HEK293 (cell line): ENCODE results near the gene TFEC.
"Not testable (repeated sequence)": the region's sequence is repeated elsewhere in the genome, so short reads cannot be mapped to it uniquely, and the experiment has no call there.

ENCODE experiments used
- CTCF ChIA-PET: fragments of 350-600 bp; formaldehyde crosslinking; extraction: SDS; loops from one replicate; lab custom pipeline; 2021; ENCODE audit warnings: antibody characterized with exemption; lab: Yijun Ruan, JAX
- POLR2A ChIA-PET: fragments of 300-600 bp; formaldehyde crosslinking; extraction: SDS; loops from one replicate; lab custom pipeline; 2020; ENCODE audit warnings: antibody characterized with exemption, inconsistent platforms; lab: Yijun Ruan, JAX
- H3K27ac ChIP-seq: fragments of 200-500 bp; sonication (Bioruptor generic); 2 replicates; pipeline ENCODE4 v1.5.1; 2014; ENCODE audit warnings: low read depth, low read length, control low read depth, inconsistent platforms; ENCODE audit errors: extremely low read depth
- H3K36me3 ChIP-seq, 2 experiments: fragments of 200-500 bp in 1 of 2; sonication (Bioruptor generic) in 1 of 2; 1 replicate in 1 of 2; 2 replicates in 1 of 2; pipeline ENCODE4 v1.5.1; 2014 to 2017; ENCODE audit warnings: inconsistent platforms in 2 of 2, low read length in 2 of 2; ENCODE audit not compliant: control insufficient read depth in 2 of 2, insufficient read depth in 1 of 2
- H3K4me1 ChIP-seq: fragments of 200-500 bp; sonication (Bioruptor generic); 2 replicates; pipeline ENCODE4 v1.5.1; 2014; ENCODE audit warnings: mild to moderate bottlenecking, low read length, inconsistent platforms; ENCODE audit not compliant: control insufficient read depth, insufficient read depth
- H3K4me3 ChIP-seq: 2 replicates; pipeline ENCODE4 v1.5.1; 2011; ENCODE audit warnings: low read depth, mild to moderate bottlenecking, control low read depth, low read length, moderate library complexity
- H3K9me3 ChIP-seq: fragments of 200-500 bp; sonication (Bioruptor generic); 2 replicates; pipeline ENCODE4 v1.5.1; 2014; ENCODE audit warnings: low read depth, low read length, inconsistent platforms; ENCODE audit not compliant: control insufficient read depth, insufficient read depth
- ATF2 ChIP-seq: fragments of 450-650 bp; formaldehyde crosslinking; IDR thresholded peaks from 2 replicates; pipeline ENCODE4 v1.5.1; 2016; ENCODE audit warnings: missing biosample characterization, missing genetic modification characterization, low read depth
- GLI4 ChIP-seq: fragments of 450-650 bp; formaldehyde crosslinking; IDR thresholded peaks from 2 replicates; pipeline ENCODE4 v1.5.1; 2016; ENCODE audit warnings: missing biosample characterization, missing genetic modification characterization
- HOXD13 ChIP-seq: sonication (generic); formaldehyde crosslinking; IDR thresholded peaks from 2 replicates; pipeline ENCODE4 v1.8.0; 2022; ENCODE audit warnings: missing genetic modification reagents, borderline replicate concordance
- KLF10 ChIP-seq: fragments of 450-650 bp; IDR thresholded peaks from 2 replicates; pipeline ENCODE4 v1.5.1; 2018; ENCODE audit warnings: missing biosample characterization, mild to moderate bottlenecking, missing genetic modification characterization
- KLF9 ChIP-seq: fragments of 450-650 bp; formaldehyde crosslinking; IDR thresholded peaks from 2 replicates; pipeline ENCODE4 v1.5.1; 2016; ENCODE audit warnings: missing biosample characterization, missing genetic modification characterization, low read depth
- PATZ1 ChIP-seq: fragments of 450-650 bp; formaldehyde crosslinking; IDR thresholded peaks from 2 replicates; pipeline ENCODE4 v1.5.1; 2016; ENCODE audit warnings: missing biosample characterization, missing genetic modification characterization
- PRDM1 ChIP-seq: fragments of 450-650 bp; formaldehyde crosslinking; IDR thresholded peaks from 2 replicates; pipeline ENCODE4; 2016; ENCODE audit warnings: missing biosample characterization, missing genetic modification characterization
- PRDM4 ChIP-seq: fragments of 450-650 bp; formaldehyde crosslinking; IDR thresholded peaks from 2 replicates; pipeline ENCODE4 v1.5.1; 2017; ENCODE audit warnings: missing biosample characterization, missing genetic modification characterization
- SCRT1 ChIP-seq: fragments of 450-650 bp; formaldehyde crosslinking; IDR thresholded peaks from 2 replicates; pipeline ENCODE4 v1.5.1; 2016; ENCODE audit warnings: missing biosample characterization, missing genetic modification characterization, borderline replicate concordance
- ZEB2 ChIP-seq: fragments of 450-650 bp; formaldehyde crosslinking; IDR thresholded peaks from 2 replicates; pipeline ENCODE4 v1.5.1; 2016; ENCODE audit warnings: missing biosample characterization, missing genetic modification characterization
- ZFP41 ChIP-seq: fragments of 450-650 bp; formaldehyde crosslinking; IDR thresholded peaks from 2 replicates; pipeline ENCODE4 v1.5.1; 2016; ENCODE audit warnings: missing biosample characterization, missing genetic modification characterization, borderline replicate concordance
- ZNF121 ChIP-seq: fragments of 450-650 bp; formaldehyde crosslinking; IDR thresholded peaks from 2 replicates; pipeline ENCODE4 v1.5.1; 2016; ENCODE audit warnings: missing biosample characterization, missing genetic modification characterization
- ZNF133 ChIP-seq: fragments of 450-650 bp; formaldehyde crosslinking; IDR thresholded peaks from 2 replicates; pipeline ENCODE4 v1.5.1; 2016; ENCODE audit warnings: missing biosample characterization, missing genetic modification characterization
- ZNF16 ChIP-seq: fragments of 450-650 bp; formaldehyde crosslinking; IDR thresholded peaks from 2 replicates; pipeline ENCODE4 v1.5.1; 2016; ENCODE audit warnings: low read depth, missing biosample characterization, missing genetic modification characterization
- ZNF266 ChIP-seq: fragments of 450-650 bp; formaldehyde crosslinking; IDR thresholded peaks from 2 replicates; pipeline ENCODE4 v1.5.1; 2016; ENCODE audit warnings: missing biosample characterization, missing genetic modification characterization, low read depth
- ZNF549 ChIP-seq: fragments of 450-650 bp; IDR thresholded peaks from 2 replicates; pipeline ENCODE4 v1.5.1; 2018; ENCODE audit warnings: missing biosample characterization, missing genetic modification characterization, mild to moderate bottlenecking, inconsistent platforms, moderate library complexity
- ZNF776 ChIP-seq: fragments of 450-650 bp; formaldehyde crosslinking; IDR thresholded peaks from 2 replicates; pipeline ENCODE4 v1.5.0; 2017; ENCODE audit warnings: missing biosample characterization, missing genetic modification characterization, borderline replicate concordance
- ZNF791 ChIP-seq: fragments of 450-650 bp; formaldehyde crosslinking; IDR thresholded peaks from 2 replicates; pipeline ENCODE4 v1.5.1; 2016; ENCODE audit warnings: missing biosample characterization, missing genetic modification characterization
- ZNF830 ChIP-seq: fragments of 450-650 bp; IDR thresholded peaks from 2 replicates; pipeline ENCODE4 v1.5.0; 2018; ENCODE audit warnings: missing biosample characterization, missing genetic modification characterization, low read depth, mild to moderate bottlenecking, moderate library complexity
- TF ChIP-seq, protein P1 (sequence below): fragments of 450-650 bp; formaldehyde crosslinking; IDR thresholded peaks from 2 replicates; pipeline ENCODE4 v1.5.1; 2016; ENCODE audit warnings: missing biosample characterization, missing genetic modification characterization

The TFEC gene

DNA sequence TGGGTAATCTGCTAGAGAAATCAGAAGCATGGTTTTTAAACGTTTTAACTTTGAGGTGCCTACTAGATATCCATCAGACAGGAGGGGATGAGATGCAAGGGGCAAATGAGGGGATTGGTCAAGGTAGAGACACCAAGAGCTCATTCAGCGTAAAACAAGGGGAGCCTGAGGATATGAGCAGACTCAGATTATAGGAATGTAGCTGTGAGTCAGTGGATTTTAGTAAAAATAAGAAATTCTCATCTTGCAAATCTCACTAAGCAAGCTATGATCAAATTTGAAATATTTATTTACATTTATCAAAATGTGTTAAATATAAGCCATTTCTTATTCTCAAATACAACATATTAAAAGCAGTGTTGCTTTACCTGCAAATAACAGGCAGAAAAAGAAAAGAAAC is 21.4 kb upstream of the TFEC start:
- Histone ChIP-seq H3K9me3 (no peaks in the 10 kb centered on the region), H3K27ac (no peak overlapping the region), H3K4me1 (no peaks in the 10 kb centered on the region), H3K36me3 (no peaks in the 10 kb centered on the region), H3K4me3 (no peak overlapping the region)
- TF ChIP-seq ZFP41 (tag by site-specific recombination) (no peak), HOXD13 (no peak), GLI4 (tag by site-specific recombination) (no peak), ATF2 (tag by site-specific recombination) (no peak), PRDM4 (tag by site-specific recombination) (no peak)
- TF ChIP-seq, protein P1, sequence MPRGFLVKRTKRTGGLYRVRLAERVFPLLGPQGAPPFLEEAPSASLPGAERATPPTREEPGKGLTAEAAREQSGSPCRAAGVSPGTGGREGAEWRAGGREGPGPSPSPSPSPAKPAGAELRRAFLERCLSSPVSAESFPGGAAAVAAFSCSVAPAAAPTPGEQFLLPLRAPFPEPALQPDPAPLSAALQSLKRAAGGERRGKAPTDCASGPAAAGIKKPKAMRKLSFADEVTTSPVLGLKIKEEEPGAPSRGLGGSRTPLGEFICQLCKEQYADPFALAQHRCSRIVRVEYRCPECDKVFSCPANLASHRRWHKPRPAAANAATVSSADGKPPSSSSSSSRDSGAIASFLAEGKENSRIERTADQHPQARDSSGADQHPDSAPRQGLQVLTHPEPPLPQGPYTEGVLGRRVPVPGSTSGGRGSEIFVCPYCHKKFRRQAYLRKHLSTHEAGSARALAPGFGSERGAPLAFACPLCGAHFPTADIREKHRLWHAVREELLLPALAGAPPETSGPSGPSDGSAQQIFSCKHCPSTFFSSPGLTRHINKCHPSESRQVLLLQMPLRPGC (tag by site-specific recombination) = no peak
- ChIA-PET POLR2A (no interaction called here), CTCF (no interaction called here)

DNA sequence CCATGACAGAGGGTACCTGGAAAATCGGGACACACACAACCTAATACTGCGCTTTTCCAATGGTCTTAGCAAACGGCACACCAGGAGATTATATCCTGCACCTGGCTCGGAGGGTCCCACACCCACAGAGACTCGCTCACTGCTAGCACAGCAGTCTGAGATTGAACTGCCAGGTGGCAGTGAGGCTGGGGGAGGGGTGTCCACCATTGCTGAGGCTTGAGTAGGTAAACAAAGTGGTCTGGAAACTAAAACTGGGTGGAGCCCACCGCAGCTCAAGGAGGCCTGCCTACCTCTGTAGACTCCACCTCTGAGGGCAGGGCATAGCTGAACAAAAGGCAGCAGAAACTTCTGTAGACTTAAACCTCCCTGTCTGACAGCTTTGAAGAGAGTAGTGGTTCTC is 16.7 kb upstream of the TFEC start:
- H3K27ac ChIP-seq, CTCF ChIA-PET, H3K9me3 ChIP-seq, H3K4me1 ChIP-seq, H3K36me3 ChIP-seq, POLR2A ChIA-PET, H3K4me3 ChIP-seq: not testable (repeated sequence)

DNA sequence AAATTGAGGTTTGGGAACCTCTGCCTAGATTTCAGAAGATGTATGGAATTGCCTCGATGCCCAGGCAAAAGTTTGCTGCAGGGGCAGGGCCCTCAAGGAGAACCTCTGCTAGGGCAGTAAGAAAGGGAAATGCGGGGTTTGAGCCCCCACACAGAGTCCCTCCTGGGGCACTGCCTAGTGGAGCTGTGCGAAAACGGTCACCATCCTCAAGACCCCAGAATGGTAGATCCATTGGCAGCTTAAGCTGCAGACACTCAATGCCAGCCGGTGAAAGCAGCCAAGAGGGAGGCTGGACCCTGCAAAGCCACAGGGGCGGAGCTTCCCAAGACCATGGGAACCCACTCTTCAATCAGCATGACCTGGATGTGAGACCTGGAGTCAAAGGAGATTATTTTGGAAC is 15.0 kb upstream of the TFEC start:
- ChIA-PET CTCF (interaction anchor here (0.7 kb wide), 1 partner anchor 377 kb away, joined by 3 read pairs; no protein-coding TSS in a partner anchor), POLR2A (no interaction called here)
- Histone ChIP-seq H3K27ac (no peak overlapping the region), H3K36me3 (no peaks in the 10 kb centered on the region), H3K9me3 (no peaks in the 10 kb centered on the region), H3K4me1 (no peaks in the 10 kb centered on the region), H3K4me3 (no peak overlapping the region)
- no peak for TF ChIP-seq ZNF791 (tag by site-specific recombination)
- TF ChIP-seq PATZ1 (tag by site-specific recombination) = no peak
- no peak for TF ChIP-seq SCRT1 (tag by site-specific recombination)
- no peak for TF ChIP-seq PRDM1 (tag by site-specific recombination)
- no peak for TF ChIP-seq ZNF133 (tag by site-specific recombination)
- TF ChIP-seq ZNF776 = no peak
- TF ChIP-seq ZNF121 = no peak
- TF ChIP-seq ZNF16 (tag by site-specific recombination) = no peak
- no peak for TF ChIP-seq ZNF549 (tag by site-specific recombination)
- TF ChIP-seq ZNF830 (tag by site-specific recombination) = no peak
- TF ChIP-seq KLF10 (tag by site-specific recombination) = no peak
- TF ChIP-seq ZEB2 (tag by site-specific recombination) = no peak
- no peak for TF ChIP-seq KLF9 (tag by site-specific recombination)
- TF ChIP-seq ZNF266 (tag by site-specific recombination) = no peak
